A549 (cell line): ENCODE results near the gene GPR137B. TPM values are rescaled to one million over a fixed set of nuclear protein-coding genes. Genes with fewer than 3 reads are reported as not detected.

Experiments
- ATAC-seq, 2 experiments: fragments of 200-7000 bp in 1 of 2; fragments of >200 bp in 1 of 2; cut with Nextera tagmentation in 1 of 2; cut with Tn5 transposase in 1 of 2; 3 replicates each; pipeline versions ENCODE4 v1.8.0 to v1.9.1; 2018 to 2020; ENCODE audit warnings: mild to moderate bottlenecking in 1 of 2, moderate library complexity in 1 of 2
- CTCF ChIA-PET: fragments of 300-600 bp; sonication (Branson Sonifier 250); formaldehyde crosslinking; extraction: SDS; loops from one replicate; lab custom pipeline; 2021; ENCODE audit warnings: antibody characterized with exemption, inconsistent platforms; lab: Yijun Ruan, JAX
- POLR2A ChIA-PET: fragments of 350-600 bp; formaldehyde crosslinking; extraction: SDS; loops from one replicate; lab custom pipeline; 2021; ENCODE audit warnings: antibody characterized with exemption, inconsistent platforms; lab: Yijun Ruan, JAX
- DNase-seq, 2 experiments: peaks; one replicate each; pipeline versions ENCODE4 v3.0.0 to v3.0.0-alpha.2; 2011 to 2016; ENCODE audit warnings: low read depth in 1 of 2, low spot score in 1 of 2
- FAIRE-seq: peaks from 2 replicates; lab custom pipeline; 2011; peaks lifted over from hg19 to GRCh38; lab: Jason Lieb, UNC
- H3K27ac ChIP-seq, 2 experiments: fragments of >200 bp; sonication (Bioruptor Twin); formaldehyde crosslinking; 3 replicates each; pipeline ENCODE4 v1.5.1; 2016 to 2017
- H3K4me1 ChIP-seq: fragments of >200 bp; sonication (Bioruptor Twin); formaldehyde crosslinking; 3 replicates; pipeline ENCODE4 v1.6.1; 2016
- H3K4me2 ChIP-seq: fragments of >200 bp; sonication (Bioruptor Twin); formaldehyde crosslinking; 3 replicates; pipeline ENCODE4 v1.6.1; 2016
- H3K4me3 ChIP-seq: fragments of >200 bp; sonication (Bioruptor Twin); formaldehyde crosslinking; 3 replicates; pipeline ENCODE4 v1.5.1; 2016
- H3K9me3 ChIP-seq: fragments of >200 bp; sonication (Bioruptor Twin); formaldehyde crosslinking; 3 replicates; pipeline ENCODE4 v1.6.1; 2016
- BHLHE40 ChIP-seq: IDR thresholded peaks from 2 replicates; pipeline ENCODE4 v1.6.1; 2012; ENCODE audit warnings: low read depth, low read length, inconsistent platforms
- CBX2 ChIP-seq: fragments of 200-600 bp; sonication (generic); IDR thresholded peaks from 2 replicates; pipeline ENCODE4 v1.6.1; 2016; ENCODE audit warnings: low read depth, mild to moderate bottlenecking, borderline replicate concordance
- CEBPB ChIP-seq, 2 experiments: fragments of >200 bp in 1 of 2; sonication (Bioruptor Twin) in 1 of 2; formaldehyde crosslinking in 1 of 2; IDR thresholded peaks; 2 replicates each; pipeline ENCODE4 v1.6.1; 2012 to 2016
- CHD4 ChIP-seq: fragments of 200-600 bp; sonication (generic); IDR thresholded peaks from 2 replicates; pipeline ENCODE4 v1.6.1; 2016; ENCODE audit warnings: antibody characterized with exemption, mild to moderate bottlenecking, borderline replicate concordance
- E2F6 ChIP-seq: IDR thresholded peaks from 2 replicates; pipeline ENCODE4 v1.6.1; 2012; ENCODE audit warnings: low read depth, borderline replicate concordance
- EHMT2 ChIP-seq: fragments of 200-600 bp; sonication (generic); IDR thresholded peaks from 2 replicates; pipeline ENCODE4 v1.6.1; 2016; ENCODE audit warnings: antibody characterized with exemption, low read depth, mild to moderate bottlenecking, moderate library complexity
- ESRRA ChIP-seq: fragments of 150-350 bp; IDR thresholded peaks from 2 replicates; pipeline ENCODE4 v1.6.1; 2014; ENCODE audit warnings: mild to moderate bottlenecking, low read length, borderline replicate concordance
- FOSB ChIP-seq: fragments of 250-450 bp; sonication (Bioruptor Pico); IDR thresholded peaks from 2 replicates; pipeline ENCODE4 v1.5.0; 2020; ENCODE audit warnings: mild to moderate bottlenecking, moderate library complexity
- FOSL2 ChIP-seq, 2 experiments: fragments of 450-650 bp in 1 of 2; fragments of >200 bp in 1 of 2; sonication (Bioruptor Twin) in 1 of 2; formaldehyde crosslinking; IDR thresholded peaks; 2 replicates each; pipeline versions ENCODE4 v1.5.0 to v1.6.1; 2016 to 2020; ENCODE audit warnings: mild to moderate bottlenecking in 1 of 2, moderate library complexity in 1 of 2
- GATA3 ChIP-seq: IDR thresholded peaks from 2 replicates; pipeline ENCODE4 v1.6.1; 2012; ENCODE audit warnings: borderline replicate concordance
- HDAC2 ChIP-seq: fragments of 200-600 bp; sonication (generic); IDR thresholded peaks from 2 replicates; pipeline ENCODE4 v1.6.1; 2016
- HES2 ChIP-seq: fragments of >200 bp; sonication (Bioruptor Twin); formaldehyde crosslinking; IDR thresholded peaks from 2 replicates; pipeline ENCODE4 v1.6.1; 2016
- HOXB13 ChIP-seq: fragments of 250-450 bp; sonication (Bioruptor Pico); IDR thresholded peaks from 2 replicates; pipeline ENCODE4 v1.5.0; 2020; ENCODE audit warnings: low read depth, mild to moderate bottlenecking, moderate library complexity
- JUN ChIP-seq, 2 experiments: fragments of >200 bp; sonication (Bioruptor Twin); formaldehyde crosslinking; IDR thresholded peaks; 2 replicates in 1 of 2; 3 replicates in 1 of 2; pipeline ENCODE4 v1.6.1; 2016 to 2017
- MAFK ChIP-seq: fragments of 450-650 bp; IDR thresholded peaks from 2 replicates; pipeline ENCODE4 v1.6.1; 2014; ENCODE audit not compliant: partially characterized antibody
- MAZ ChIP-seq: fragments of 150-350 bp; IDR thresholded peaks from 2 replicates; pipeline ENCODE4 v1.6.1; 2014; ENCODE audit warnings: antibody characterized with exemption, low read depth, low read length, borderline replicate concordance
- MYC ChIP-seq: IDR thresholded peaks from 2 replicates; pipeline ENCODE4 v1.6.1; 2012; ENCODE audit warnings: mild to moderate bottlenecking, inconsistent platforms, low read length, improper control_type of control experiment, borderline replicate concordance
- POLR2A ChIP-seq: IDR thresholded peaks from 2 replicates; pipeline ENCODE4 v1.6.1; 2012; ENCODE audit warnings: mild to moderate bottlenecking, low read length
- RAD21 ChIP-seq, 2 experiments: fragments of >200 bp in 1 of 2; sonication (Bioruptor Twin) in 1 of 2; formaldehyde crosslinking in 1 of 2; IDR thresholded peaks in 1 of 2; conservative IDR thresholded peaks in 1 of 2; 2 replicates in 1 of 2; 3 replicates in 1 of 2; pipeline ENCODE4 v1.6.1; 2012 to 2018; ENCODE audit warnings: inconsistent platforms in 1 of 2
- RCOR1 ChIP-seq: fragments of 150-350 bp; IDR thresholded peaks from 2 replicates; pipeline ENCODE4 v1.6.1; 2014; ENCODE audit warnings: antibody characterized with exemption, low read length, low read depth
- RFX5 ChIP-seq: fragments of 450-650 bp; IDR thresholded peaks from 2 replicates; pipeline ENCODE4 v1.7.1; 2014; ENCODE audit warnings: antibody characterized with exemption, mild to moderate bottlenecking, moderate library complexity
- SMC3 ChIP-seq: fragments of >200 bp; sonication (Bioruptor Twin); formaldehyde crosslinking; IDR thresholded peaks from 3 replicates; pipeline ENCODE4 v1.6.1; 2018; ENCODE audit warnings: inconsistent platforms
- TP53 ChIP-seq: fragments of 250-450 bp; sonication (Bioruptor Pico); IDR thresholded peaks from 2 replicates; pipeline ENCODE4 v1.5.0; 2021; ENCODE audit warnings: mild to moderate bottlenecking, moderate library complexity
- ZFP36 ChIP-seq: fragments of 450-650 bp; IDR thresholded peaks from 2 replicates; pipeline ENCODE4 v1.6.1; 2014; ENCODE audit warnings: borderline replicate concordance; ENCODE audit not compliant: partially characterized antibody
- ZNF302 ChIP-seq: fragments of 250-450 bp; sonication (Bioruptor Pico); IDR thresholded peaks from 2 replicates; pipeline ENCODE4 v1.9.0; 2021; ENCODE audit warnings: inconsistent platforms, mild to moderate bottlenecking, moderate library complexity
- ZSCAN20 ChIP-seq: fragments of 250-450 bp; sonication (Bioruptor Pico); IDR thresholded peaks from 2 replicates; pipeline ENCODE4 v1.8.0; 2022; ENCODE audit warnings: mild to moderate bottlenecking, moderate library complexity
- WGBS: methylation state at CpG from one replicate; pipeline ENCODE4 v1.1.6; 2017; ENCODE audit errors: missing lambda C conversion rate; 5-methylcytosine and 5-hydroxymethylcytosine counted together
- polyA plus RNA-seq, 4 experiments: library from polyadenylated mRNA; depleted of rRNA in 3 of 4; stranded (reverse); fragments of >200 nt; fragmentation: RNase III in 1 of 4; extraction: RNeasy Plus Mini Kit Qiagen cat#74134 plus additional on column Dnase treatment in 1 of 4; gene quantifications; 2 replicates in 3 of 4; 3 replicates in 1 of 4; pipeline ENCODE4 v1.2.3, GENCODE V29; 2011 to 2017
- TF ChIP-seq, protein P1 (sequence below): fragments of 250-450 bp; sonication (Bioruptor Pico); IDR thresholded peaks from 2 replicates; pipeline ENCODE4 v1.5.0; 2021; ENCODE audit warnings: mild to moderate bottlenecking, moderate library complexity, borderline replicate concordance
- TF ChIP-seq, protein P2 (sequence below): IDR thresholded peaks from 2 replicates; pipeline ENCODE4 v1.6.1; 2012

GPR137B gene
- polyA plus RNA-seq, 2 of the 4 experiments (the other 2 are of a cell fraction), result 5.8 to 9.2 TPM

DNA sequence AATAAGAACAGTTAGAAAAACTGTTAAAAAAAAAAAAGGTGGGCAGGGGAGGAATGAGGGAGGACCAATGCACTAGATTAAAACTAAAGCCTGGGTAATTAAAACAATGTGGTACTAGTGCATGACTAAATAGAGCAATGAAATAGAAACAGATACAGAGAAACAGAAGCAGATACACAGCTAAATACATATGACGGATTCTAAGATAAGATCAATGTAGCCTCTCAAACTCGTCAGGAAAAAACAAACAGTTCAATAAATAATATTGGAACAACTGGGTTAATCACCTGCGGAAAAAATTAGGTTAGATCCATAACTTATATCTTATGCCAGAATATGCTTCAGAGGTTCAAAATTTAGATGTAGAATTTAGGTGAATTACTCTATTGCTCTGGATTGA, 71.2 kb downstream of the GPR137B start:
- DNase-seq (no peak), FAIRE-seq (no peak), ATAC-seq (no peak)
- no peak overlapping the region for H3K4me3 ChIP-seq
- no peaks in the 10 kb centered on the region for H3K9me3 ChIP-seq
- ChIA-PET POLR2A (no interaction called here), CTCF (no interaction called here)
- H3K4me2 ChIP-seq, result no peak overlapping the region
- WGBS, result 90% methylated on average over 3 of the region's 3 CpGs
- H3K27ac ChIP-seq, result no peak overlapping the region
- TF ChIP-seq CEBPB (IDR thresholded peaks at IDR 0.05), result no peak
- TF ChIP-seq ESRRA, result no peak
- no peak for TF ChIP-seq HOXB13
- TF ChIP-seq FOSB, result no peak
- no peak for TF ChIP-seq HDAC2
- TF ChIP-seq MYC, result no peak
- TF ChIP-seq ZNF302 (CRISPR knock-in tag), result no peak
- no peak for TF ChIP-seq POLR2A
- no peak for TF ChIP-seq GATA3
- no peak for TF ChIP-seq CBX2
- no peak for TF ChIP-seq RCOR1
- no peak for TF ChIP-seq FOSL2 (IDR thresholded peaks at IDR 0.05)
- no peak for TF ChIP-seq FOSL2 (CRISPR knock-in tag; IDR thresholded peaks at IDR 0.05)
- TF ChIP-seq CHD4, result no peak
- TF ChIP-seq, protein P1, sequence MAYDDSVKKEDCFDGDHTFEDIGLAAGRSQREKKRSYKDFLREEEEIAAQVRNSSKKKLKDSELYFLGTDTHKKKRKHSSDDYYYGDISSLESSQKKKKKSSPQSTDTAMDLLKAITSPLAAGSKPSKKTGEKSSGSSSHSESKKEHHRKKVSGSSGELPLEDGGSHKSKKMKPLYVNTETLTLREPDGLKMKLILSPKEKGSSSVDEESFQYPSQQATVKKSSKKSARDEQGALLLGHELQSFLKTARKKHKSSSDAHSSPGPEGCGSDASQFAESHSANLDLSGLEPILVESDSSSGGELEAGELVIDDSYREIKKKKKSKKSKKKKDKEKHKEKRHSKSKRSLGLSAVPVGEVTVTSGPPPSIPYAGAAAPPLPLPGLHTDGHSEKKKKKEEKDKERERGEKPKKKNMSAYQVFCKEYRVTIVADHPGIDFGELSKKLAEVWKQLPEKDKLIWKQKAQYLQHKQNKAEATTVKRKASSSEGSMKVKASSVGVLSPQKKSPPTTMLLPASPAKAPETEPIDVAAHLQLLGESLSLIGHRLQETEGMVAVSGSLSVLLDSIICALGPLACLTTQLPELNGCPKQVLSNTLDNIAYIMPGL (CRISPR knock-in tag), result no peak
- no peak for TF ChIP-seq BHLHE40
- no peak for TF ChIP-seq RAD21 (conservative IDR thresholded peaks at IDR 0.05 in 1 of 2, IDR thresholded peaks at IDR 0.05 in 1 of 2)
- TF ChIP-seq ZFP36, result no peak
- TF ChIP-seq EHMT2, result no peak
- no peak for TF ChIP-seq TP53
- no peak for TF ChIP-seq JUN (IDR thresholded peaks at IDR 0.05)
- no peaks in the 10 kb centered on the region for H3K4me1 ChIP-seq

- H3K27ac ChIP-seq, result no peak overlapping the region
- ATAC-seq (no peak), DNase-seq (no peak)
- CTCF ChIA-PET, result no interaction called here
- no peak for TF ChIP-seq MAZ
- no peak for TF ChIP-seq JUN (IDR thresholded peaks at IDR 0.05)
- TF ChIP-seq HOXB13, result no peak
- no peak for TF ChIP-seq SMC3
- TF ChIP-seq HES2, result no peak
- TF ChIP-seq ZSCAN20 (CRISPR knock-in tag), result no peak
- no peak for TF ChIP-seq MAFK
- TF ChIP-seq CBX2, result no peak
- TF ChIP-seq, all 56 proteins: peak for 0
- POLR2A ChIA-PET, result no interaction called here
- H3K9me3 ChIP-seq, result no peaks in the 10 kb centered on the region
- 73% methylated on average over 1 of the region's 1 CpG for WGBS
- H3K4me3 ChIP-seq, result no peak overlapping the region
- no peak overlapping the region for H3K4me2 ChIP-seq
- no peaks in the 10 kb centered on the region for H3K4me1 ChIP-seq
- FAIRE-seq, result no peak
Observed at GRCh38 chr1:236214761-236215160, 72.4 kb downstream of the GPR137B start.

- FAIRE-seq, result no peak
- Histone ChIP-seq H3K27ac (no peak overlapping the region), H3K4me2 (no peak overlapping the region), H3K4me3 (no peak overlapping the region), H3K9me3 (no peaks in the 10 kb centered on the region), H3K4me1 (no peaks in the 10 kb centered on the region)
- DNase-seq, result no peak
- POLR2A ChIA-PET, result no interaction called here
- no peak for ATAC-seq
- CTCF ChIA-PET, result no interaction called here
- 98% methylated on average over 1 of the region's 1 CpG for WGBS
- TF ChIP-seq POLR2A (no peak), RFX5 (no peak), E2F6 (no peak), MAFK (peak; percentile 77), FOSB (no peak)
- TF ChIP-seq, protein P2, sequence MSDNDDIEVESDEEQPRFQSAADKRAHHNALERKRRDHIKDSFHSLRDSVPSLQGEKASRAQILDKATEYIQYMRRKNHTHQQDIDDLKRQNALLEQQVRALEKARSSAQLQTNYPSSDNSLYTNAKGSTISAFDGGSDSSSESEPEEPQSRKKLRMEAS, result no peak
Observed at GRCh38 chr1:236220473-236220872, 78.1 kb downstream of the GPR137B start.
